ENCODE data around the gene ST6GALNAC2.
A peak's percentile ranks its signal among the peaks of the same experiment; 100 is the strongest.

ST6GALNAC2 gene

DNA sequence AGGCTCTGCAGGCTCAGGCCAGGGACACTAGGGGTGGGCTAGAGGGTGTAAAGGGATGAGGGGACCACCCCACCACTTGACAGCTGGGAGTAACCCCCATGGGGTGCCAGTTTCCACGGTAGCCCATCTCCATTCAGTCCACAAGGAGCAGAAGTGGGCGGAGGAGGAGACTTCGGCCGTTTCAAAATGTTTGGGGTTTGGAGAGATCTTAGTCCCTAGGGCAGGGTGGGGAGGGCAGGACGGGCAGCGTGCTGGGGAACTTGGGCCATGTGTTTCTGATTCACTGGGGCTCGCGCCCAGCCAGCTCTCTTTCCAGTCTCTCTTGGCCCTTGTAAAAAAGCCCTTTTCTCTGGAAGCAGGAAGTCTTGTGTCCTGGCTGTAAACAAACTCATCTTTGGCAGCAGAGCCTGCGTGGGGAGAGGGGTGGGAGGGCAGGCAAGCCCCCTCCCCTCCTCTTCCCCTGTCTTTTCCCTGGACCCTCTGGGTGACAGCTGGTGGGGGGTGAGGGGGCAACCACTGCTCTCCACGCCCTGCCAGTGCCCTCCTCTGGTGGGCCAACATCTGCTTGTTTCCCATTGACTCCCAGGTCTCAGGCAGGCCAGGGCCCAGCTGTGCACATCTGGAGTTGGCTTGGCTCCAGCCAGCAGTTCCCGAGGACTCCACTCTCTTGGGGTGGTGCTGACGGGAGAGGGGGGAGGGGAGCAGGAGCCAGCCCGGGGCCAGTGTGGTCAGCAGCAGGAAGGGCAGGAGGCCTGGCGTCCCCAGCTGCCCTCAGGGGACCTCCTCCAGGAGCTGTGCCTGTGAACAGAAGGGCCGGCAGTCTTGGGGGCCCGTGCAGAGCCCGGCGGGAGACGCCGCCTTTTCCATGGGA lies 56.2 kb downstream of the ST6GALNAC2 start (continued):
- TF ChIP-seq ZFHX2 (tag by site-specific recombination; conservative IDR thresholded peaks at IDR 0.05) (peak; percentile 7; the same call in 1 of the 2 replicates), ZNF239 (tag by site-specific recombination; IDR thresholded peaks at IDR 0.05) (no peak), ZBTB20 (tag by site-specific recombination; IDR thresholded peaks at IDR 0.05) (no peak), YY2 (tag by site-specific recombination; IDR thresholded peaks at IDR 0.05) (no peak), ZNF473 (tag by site-specific recombination; IDR thresholded peaks at IDR 0.05) (no peak), ZNF596 (tag by site-specific recombination; IDR thresholded peaks at IDR 0.05) (no peak), ZNF629 (tag by site-specific recombination; IDR thresholded peaks at IDR 0.05) (no peak), GLI4 (tag by site-specific recombination; IDR thresholded peaks at IDR 0.05) (no peak), ZNF175 (tag by site-specific recombination; IDR thresholded peaks at IDR 0.05) (no peak), ZBTB17 (tag by site-specific recombination; IDR thresholded peaks at IDR 0.05) (no peak), ZBTB44 (tag by site-specific recombination; IDR thresholded peaks at IDR 0.05) (no peak), HOXD13 (CRISPR knock-in tag; IDR thresholded peaks at IDR 0.05; ENCODE audit: borderline replicate concordance) (no peak), ZNF830 (tag by site-specific recombination; IDR thresholded peaks at IDR 0.05; ENCODE audit: low read depth) (no peak), ZSCAN16 (tag by site-specific recombination; IDR thresholded peaks at IDR 0.05) (no peak), ZNF660 (tag by site-specific recombination; IDR thresholded peaks at IDR 0.05) (no peak), ZBTB7A (tag by site-specific recombination; IDR thresholded peaks at IDR 0.05; ENCODE audit: low read depth) (0 out of 2 replicates have a peak, but pooled peaks have one; percentile 4), ZNF146 (tag by site-specific recombination; IDR thresholded peaks at IDR 0.05) (no peak), ZNF2 (tag by site-specific recombination; IDR thresholded peaks at IDR 0.05) (no peak), TSHZ1 (tag by site-specific recombination; IDR thresholded peaks at IDR 0.05; ENCODE audit: borderline replicate concordance) (no peak), MZF1 (tag by site-specific recombination; IDR thresholded peaks at IDR 0.05; ENCODE audit: borderline replicate concordance) (no peak), ZBTB48 (tag by site-specific recombination; IDR thresholded peaks at IDR 0.05) (peak; percentile 65), ZNF701 (tag by site-specific recombination; IDR thresholded peaks at IDR 0.05) (no peak), KLF1 (tag by site-specific recombination; IDR thresholded peaks at IDR 0.05) (peak; percentile 96), SCRT1 (tag by site-specific recombination; IDR thresholded peaks at IDR 0.05; ENCODE audit: borderline replicate concordance) (no peak)
- TF ChIP-seq, protein P1, sequence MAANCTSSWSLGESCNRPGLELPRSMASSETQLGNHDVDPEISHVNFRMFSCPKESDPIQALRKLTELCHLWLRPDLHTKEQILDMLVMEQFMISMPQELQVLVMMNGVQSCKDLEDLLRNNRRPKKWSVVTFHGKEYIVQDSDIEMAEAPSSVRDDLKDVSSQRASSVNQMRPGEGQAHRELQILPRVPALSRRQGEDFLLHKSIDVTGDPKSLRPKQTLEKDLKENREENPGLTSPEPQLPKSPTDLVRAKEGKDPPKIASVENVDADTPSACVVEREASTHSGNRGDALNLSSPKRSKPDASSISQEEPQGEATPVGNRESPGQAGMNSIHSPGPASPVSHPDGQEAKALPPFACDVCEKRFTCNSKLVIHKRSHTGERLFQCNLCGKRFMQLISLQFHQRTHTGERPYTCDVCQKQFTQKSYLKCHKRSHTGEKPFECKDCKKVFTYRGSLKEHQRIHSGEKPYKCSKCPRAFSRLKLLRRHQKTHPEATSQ (tag by site-specific recombination; IDR thresholded peaks at IDR 0.05) = no peak
- TF ChIP-seq, protein P2, sequence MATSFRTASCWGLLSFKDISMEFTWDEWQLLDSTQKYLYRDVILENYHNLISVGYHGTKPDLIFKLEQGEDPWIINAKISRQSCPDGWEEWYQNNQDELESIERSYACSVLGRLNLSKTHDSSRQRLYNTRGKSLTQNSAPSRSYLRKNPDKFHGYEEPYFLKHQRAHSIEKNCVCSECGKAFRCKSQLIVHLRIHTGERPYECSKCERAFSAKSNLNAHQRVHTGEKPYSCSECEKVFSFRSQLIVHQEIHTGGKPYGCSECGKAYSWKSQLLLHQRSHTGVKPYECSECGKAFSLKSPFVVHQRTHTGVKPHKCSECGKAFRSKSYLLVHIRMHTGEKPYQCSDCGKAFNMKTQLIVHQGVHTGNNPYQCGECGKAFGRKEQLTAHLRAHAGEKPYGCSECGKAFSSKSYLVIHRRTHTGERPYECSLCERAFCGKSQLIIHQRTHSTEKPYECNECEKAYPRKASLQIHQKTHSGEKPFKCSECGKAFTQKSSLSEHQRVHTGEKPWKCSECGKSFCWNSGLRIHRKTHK (tag by site-specific recombination; IDR thresholded peaks at IDR 0.05) = no peak
- TF ChIP-seq, protein P3, sequence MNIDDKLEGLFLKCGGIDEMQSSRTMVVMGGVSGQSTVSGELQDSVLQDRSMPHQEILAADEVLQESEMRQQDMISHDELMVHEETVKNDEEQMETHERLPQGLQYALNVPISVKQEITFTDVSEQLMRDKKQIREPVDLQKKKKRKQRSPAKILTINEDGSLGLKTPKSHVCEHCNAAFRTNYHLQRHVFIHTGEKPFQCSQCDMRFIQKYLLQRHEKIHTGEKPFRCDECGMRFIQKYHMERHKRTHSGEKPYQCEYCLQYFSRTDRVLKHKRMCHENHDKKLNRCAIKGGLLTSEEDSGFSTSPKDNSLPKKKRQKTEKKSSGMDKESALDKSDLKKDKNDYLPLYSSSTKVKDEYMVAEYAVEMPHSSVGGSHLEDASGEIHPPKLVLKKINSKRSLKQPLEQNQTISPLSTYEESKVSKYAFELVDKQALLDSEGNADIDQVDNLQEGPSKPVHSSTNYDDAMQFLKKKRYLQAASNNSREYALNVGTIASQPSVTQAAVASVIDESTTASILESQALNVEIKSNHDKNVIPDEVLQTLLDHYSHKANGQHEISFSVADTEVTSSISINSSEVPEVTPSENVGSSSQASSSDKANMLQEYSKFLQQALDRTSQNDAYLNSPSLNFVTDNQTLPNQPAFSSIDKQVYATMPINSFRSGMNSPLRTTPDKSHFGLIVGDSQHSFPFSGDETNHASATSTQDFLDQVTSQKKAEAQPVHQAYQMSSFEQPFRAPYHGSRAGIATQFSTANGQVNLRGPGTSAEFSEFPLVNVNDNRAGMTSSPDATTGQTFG (tag by site-specific recombination; IDR thresholded peaks at IDR 0.05; ENCODE audit: borderline replicate concordance) = no peak
- TF ChIP-seq, protein P4, sequence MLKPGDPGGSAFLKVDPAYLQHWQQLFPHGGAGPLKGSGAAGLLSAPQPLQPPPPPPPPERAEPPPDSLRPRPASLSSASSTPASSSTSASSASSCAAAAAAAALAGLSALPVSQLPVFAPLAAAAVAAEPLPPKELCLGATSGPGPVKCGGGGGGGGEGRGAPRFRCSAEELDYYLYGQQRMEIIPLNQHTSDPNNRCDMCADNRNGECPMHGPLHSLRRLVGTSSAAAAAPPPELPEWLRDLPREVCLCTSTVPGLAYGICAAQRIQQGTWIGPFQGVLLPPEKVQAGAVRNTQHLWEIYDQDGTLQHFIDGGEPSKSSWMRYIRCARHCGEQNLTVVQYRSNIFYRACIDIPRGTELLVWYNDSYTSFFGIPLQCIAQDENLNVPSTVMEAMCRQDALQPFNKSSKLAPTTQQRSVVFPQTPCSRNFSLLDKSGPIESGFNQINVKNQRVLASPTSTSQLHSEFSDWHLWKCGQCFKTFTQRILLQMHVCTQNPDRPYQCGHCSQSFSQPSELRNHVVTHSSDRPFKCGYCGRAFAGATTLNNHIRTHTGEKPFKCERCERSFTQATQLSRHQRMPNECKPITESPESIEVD (tag by site-specific recombination; IDR thresholded peaks at IDR 0.05) = no peak
